PC-9 (cell line): ENCODE results near the gene RPL37A. TPM values are rescaled to one million over a fixed set of nuclear protein-coding genes. Genes with fewer than 3 reads are reported as not detected.

Experiments
- BruUV-seq: library from RNA; stranded (reverse); fragments of 400-500 nt; replicated peaks from 2 replicates; lab custom pipeline; 2021; lab: Mats Ljungman, UMichigan
- CTCF ChIA-PET: fragments of 300-600 bp; sonication (Branson Sonifier 250); formaldehyde crosslinking; loops from one replicate; lab custom pipeline; 2022; ENCODE audit warnings: antibody characterized with exemption; lab: Charles Lee
- POLR2A ChIA-PET: fragments of 300-600 bp; sonication (Branson Sonifier 250); formaldehyde crosslinking; loops from one replicate; lab custom pipeline; 2022; ENCODE audit warnings: antibody characterized with exemption; ENCODE audit not compliant: unreplicated experiment; lab: Charles Lee
- DNase-seq, 2 experiments: peaks; one replicate each; pipeline versions ENCODE4 v3.0.0 to v3.0.0-alpha.2; 2015 to 2022; ENCODE audit warnings: mixed read lengths in 1 of 2
- H2AFZ ChIP-seq: fragments of 200-600 bp; sonication (generic); 2 replicates; pipeline ENCODE4 v1.8.1; 2017; ENCODE audit warnings: antibody characterized with exemption
- H3F3A ChIP-seq: fragments of 200-600 bp; sonication (generic); 2 replicates; pipeline ENCODE4 v1.8.1; 2017; ENCODE audit warnings: antibody characterized with exemption, mild to moderate bottlenecking, low read depth; ENCODE audit not compliant: insufficient read depth
- H3K27ac ChIP-seq: fragments of 200-600 bp; sonication (generic); 2 replicates; pipeline ENCODE4 v1.6.1; 2016; ENCODE audit warnings: mixed run types
- H3K27me3 ChIP-seq: fragments of 200-600 bp; sonication (generic); 2 replicates; pipeline ENCODE4 v1.6.1; 2016; ENCODE audit warnings: low read depth, mixed run types; ENCODE audit not compliant: insufficient read depth
- H3K36me3 ChIP-seq: fragments of 200-600 bp; sonication (generic); 2 replicates; pipeline ENCODE4 v1.6.1; 2016; ENCODE audit warnings: low read depth, mixed run types
- H3K4me1 ChIP-seq: fragments of 200-600 bp; sonication (generic); replicated peaks from 2 replicates; pipeline ENCODE4 v1.6.1; 2016; ENCODE audit warnings: mixed run types; ENCODE audit not compliant: insufficient read depth
- H3K4me2 ChIP-seq: fragments of 200-600 bp; sonication (generic); 2 replicates; pipeline ENCODE4 v1.6.1; 2017; ENCODE audit warnings: mixed run types
- H3K4me3 ChIP-seq: fragments of 200-600 bp; sonication (generic); 2 replicates; pipeline ENCODE4 v1.6.1; 2016; ENCODE audit warnings: mixed run types
- H3K79me2 ChIP-seq: fragments of 200-600 bp; sonication (generic); 2 replicates; pipeline ENCODE4 v1.6.1; 2017; ENCODE audit warnings: low read depth, mixed run types
- H3K9me2 ChIP-seq: fragments of 200-600 bp; sonication (generic); 2 replicates; pipeline ENCODE4 v1.8.1; 2017; ENCODE audit warnings: mild to moderate bottlenecking; ENCODE audit not compliant: insufficient read depth
- H3K9me3 ChIP-seq: fragments of 200-600 bp; sonication (generic); 2 replicates; pipeline ENCODE4 v1.8.1; 2016; ENCODE audit warnings: low read depth; ENCODE audit not compliant: insufficient read depth
- H4K20me1 ChIP-seq: fragments of 200-600 bp; sonication (generic); 2 replicates; pipeline ENCODE4 v1.8.1; 2017; ENCODE audit not compliant: insufficient read depth
- CTCF ChIP-seq: fragments of 200-600 bp; sonication (generic); conservative IDR thresholded peaks from 2 replicates; pipeline ENCODE4 v1.6.1; 2017; ENCODE audit warnings: mixed run types, antibody characterized with exemption, mild to moderate bottlenecking, moderate library complexity
- EZH2 ChIP-seq: fragments of 200-600 bp; sonication (generic); IDR thresholded peaks from 2 replicates; pipeline ENCODE4 v1.8.0; 2017; ENCODE audit warnings: antibody characterized with exemption, low read depth
- intact Hi-C: fragments of 100-400 bp; cut with micrococcal nuclease; formaldehyde crosslinking; loops from one replicate; pipeline ENCODE4 v1.10.0; 2022; ENCODE audit not compliant: unreplicated experiment
- total RNA-seq: library from RNA; stranded (reverse); gene quantifications from 2 replicates; pipeline ENCODE4 v1.2.3, GENCODE V29; 2021

The RPL37A gene
- total RNA-seq, 1 experiment from 2014 or later, result 2,248 TPM

- Histone ChIP-seq H3K4me1 (no peaks in the 10 kb centered on the region), H3K9me2 (no peaks in the 10 kb centered on the region), H3F3A (no peaks in the 10 kb centered on the region), H3K79me2 (no peaks in the 10 kb centered on the region), H3K4me2 (no peak overlapping the region), H3K36me3 (peaks cover 3% of the 10 kb centered on the region; the same call in 1 of the 2 replicates), H3K9me3 (no peaks in the 10 kb centered on the region), H2AFZ (no peak overlapping the region), H3K27ac (no peak overlapping the region), H3K4me3 (no peak overlapping the region), H4K20me1 (no peaks in the 10 kb centered on the region), H3K27me3 (no peaks in the 10 kb centered on the region)
- CTCF ChIA-PET, result no interaction called here
- intact Hi-C loops, result no loop called here
- no TSS peak for BruUV-seq
- no peak for TF ChIP-seq CTCF
- no peak for TF ChIP-seq EZH2
- DNase-seq, result no peak
- POLR2A ChIA-PET, result no interaction called here
These were observed 33.0 kb upstream of the RPL37A start for GRCh38 chr2:216465579-216466195.

GRCh38 chr2:216467845-216468244 is 30.8 kb upstream of the RPL37A start:
- Histone ChIP-seq H3K27me3 (no peaks in the 10 kb centered on the region), H3K36me3 (peaks cover 3% of the 10 kb centered on the region; the same call in 1 of the 2 replicates), H4K20me1 (no peaks in the 10 kb centered on the region), H3K27ac (no peak overlapping the region), H3F3A (no peaks in the 10 kb centered on the region), H3K4me2 (no peak overlapping the region), H3K4me3 (no peak overlapping the region), H3K4me1 (no peaks in the 10 kb centered on the region), H3K9me3 (no peaks in the 10 kb centered on the region), H3K79me2 (no peaks in the 10 kb centered on the region), H3K9me2 (no peaks in the 10 kb centered on the region), H2AFZ (no peak overlapping the region)
- intact Hi-C loops, result no loop called here
- ChIA-PET CTCF (no interaction called here), POLR2A (no interaction called here)
- BruUV-seq, result no TSS peak
- no peak for DNase-seq
- TF ChIP-seq CTCF, result no peak

- Histone ChIP-seq H3K79me2 (no peaks in the 10 kb centered on the region), H3K9me3 (no peaks in the 10 kb centered on the region), H3K4me3 (no peak overlapping the region), H3K27me3 (no peaks in the 10 kb centered on the region), H3F3A (no peaks in the 10 kb centered on the region), H4K20me1 (no peaks in the 10 kb centered on the region), H3K9me2 (no peaks in the 10 kb centered on the region), H3K36me3 (peaks cover 3% of the 10 kb centered on the region; the same call in 1 of the 2 replicates), H3K4me1 (no peaks in the 10 kb centered on the region), H2AFZ (no peak overlapping the region), H3K27ac (no peak overlapping the region), H3K4me2 (no peak overlapping the region)
- ChIA-PET CTCF (no interaction called here), POLR2A (interaction anchor here (1.0 kb wide), 1 partner anchor 29 kb away, joined by 18 read pairs; the partner anchor contains the start of gene RPL37A)
- no TSS peak for BruUV-seq
- intact Hi-C loops, result no loop called here
- TF ChIP-seq CTCF (no peak), EZH2 (no peak)
- DNase-seq, result no peak
These were observed 29.0 kb upstream of the RPL37A start for GRCh38 chr2:216469661-216470060.
